H1 (cell line): ENCODE measurements around the gene GNB1L. TPM values are rescaled to one million over a fixed set of nuclear protein-coding genes. Genes with fewer than 3 reads are reported as not detected.

Experiments used
- BRCA1 ChIP-seq: IDR thresholded peaks from 2 replicates; pipeline ENCODE4 v1.6.1; 2012; ENCODE audit warnings: low read depth, low read length, improper control_type of control experiment
- CBX5 ChIP-seq: fragments of 300-800, 300-1000 bp; sonication (generic); IDR thresholded peaks from 2 replicates; pipeline ENCODE4 v1.7.1; 2016; ENCODE audit warnings: antibody characterized with exemption, low read length, low read depth
- CHD2 ChIP-seq: IDR thresholded peaks from 2 replicates; pipeline ENCODE4 v1.6.1; 2012; ENCODE audit warnings: low read length, improper control_type of control experiment
- FOSL1 ChIP-seq: IDR thresholded peaks from 2 replicates; pipeline ENCODE4 v1.6.1; 2011; ENCODE audit warnings: mild to moderate bottlenecking, low read depth, low read length, moderate library complexity; ENCODE audit not compliant: insufficient read depth
- POLR2AphosphoS5 ChIP-seq: IDR thresholded peaks from 2 replicates; pipeline ENCODE4 v1.6.1; 2011; ENCODE audit warnings: low read depth, low read length
- SRF ChIP-seq: IDR thresholded peaks from 2 replicates; pipeline ENCODE4 v1.6.1; 2011; ENCODE audit warnings: mild to moderate bottlenecking, low read depth, low read length, moderate library complexity
- SUZ12 ChIP-seq: fragments of 200-600 bp; sonication (generic); IDR thresholded peaks from 2 replicates; pipeline ENCODE4 v1.6.1; 2012; ENCODE audit warnings: mild to moderate bottlenecking, inconsistent platforms, low read length, moderate library complexity, mixed read lengths
- USF2 ChIP-seq: IDR thresholded peaks from 2 replicates; pipeline ENCODE4 v1.6.1; 2011; ENCODE audit warnings: low read length, improper control_type of control experiment
- polyA plus RNA-seq, 7 experiments: library from polyadenylated mRNA; depleted of rRNA in 3 of 7; stranded (reverse) in 5 of 7; unstranded in 2 of 7; fragments of >200 nt in 5 of 7; fragments of 200-250 nt in 2 of 7; gene quantifications; 1 replicate in 5 of 7; 2 replicates in 1 of 7; 4 replicates in 1 of 7; pipeline versions ENCODE4 v1.2.1 to v1.2.3, GENCODE V29; 2011 to 2013; ENCODE audit warnings: missing spikeins in 2 of 7, mixed read lengths in 2 of 7
- total RNA-seq: library from RNA; stranded (reverse); fragmentation: NEBNext Ultra II Directional; extraction: Animal tissue kit (Norgen Biotek cat#: 25700); gene quantifications from 2 replicates; pipeline ENCODE4 v1.2.1, GENCODE V29; 2021

The GNB1L gene
- total and polyA plus RNA-seq, 2 of the 8 experiments (the other 6 are each of a cell fraction or from before 2014, with no cell fraction given): 14.0 to 15.6 TPM

GRCh38 chr22:19812910-19813309 is 41.8 kb downstream of the GNB1L start (continued):
- TF ChIP-seq SUZ12 (no peak), CHD2 (no peak), FOSL1 (no peak), BRCA1 (no peak), CBX5 (no peak), SRF (no peak), POLR2AphosphoS5 (no peak), USF2 (no peak)
